ENCODE results near the gene CEP164. TPM values are rescaled to one million over a fixed set of nuclear protein-coding genes. Genes with fewer than 3 reads are reported as not detected.

The CEP164 gene
- total and polyA plus RNA-seq, 9 of the 15 experiments (the other 6 are each of a cell fraction or from before 2014, with no cell fraction given) = 2.1 to 16.5 (median 10.4) TPM

DNA sequence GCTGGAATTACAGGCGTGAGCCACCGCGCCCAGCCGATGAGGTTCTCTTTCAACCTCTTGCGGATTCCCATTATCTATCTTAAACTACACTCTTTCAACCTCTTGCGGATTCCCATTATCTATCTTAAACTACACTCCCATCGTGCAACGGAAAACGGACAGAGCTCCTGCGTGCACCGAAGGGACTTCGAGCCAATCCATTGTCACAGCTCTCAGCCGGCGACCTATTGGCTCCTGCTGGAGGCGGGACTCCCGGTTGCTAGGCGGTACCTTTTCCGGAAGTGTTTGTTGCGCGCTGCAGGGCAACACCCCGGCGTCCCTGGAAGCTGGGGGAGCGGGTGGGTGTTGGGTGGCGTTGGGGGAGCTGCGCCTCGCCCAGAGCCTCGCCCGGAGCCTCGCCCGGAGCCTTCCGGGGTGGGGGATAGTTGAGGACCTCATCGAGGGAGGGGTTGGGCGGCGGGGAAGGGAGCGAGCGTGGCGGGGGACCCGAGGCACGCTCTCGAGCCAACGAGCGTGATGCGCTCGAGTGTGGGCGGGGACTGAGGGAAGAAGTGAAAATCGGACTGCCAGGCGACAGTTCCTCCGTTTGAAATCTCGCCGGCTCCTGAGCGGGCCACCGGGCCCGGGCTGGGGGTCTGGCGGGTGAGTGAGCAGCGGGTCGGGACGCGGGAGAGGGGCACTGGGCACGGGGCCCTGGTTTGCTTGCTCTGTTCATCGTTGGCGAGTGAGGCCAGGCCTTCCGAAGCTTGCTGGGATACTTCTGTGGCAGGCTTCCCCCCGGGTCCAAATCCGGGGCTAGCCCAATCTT is at the start of gene CEP164 (continued):
- no peak for TF ChIP-seq CTCFL (IDR thresholded peaks at IDR 0.05; ENCODE audit: borderline replicate concordance, insufficient read depth, low read depth, low read length, poor library complexity, severe bottlenecking)
- no peak for TF ChIP-seq ZBTB43 (CRISPR knock-in tag; IDR thresholded peaks at IDR 0.05)
- TF ChIP-seq ZNF3 (CRISPR knock-in tag; IDR thresholded peaks at IDR 0.05) = no peak
- TF ChIP-seq CCAR2 (IDR thresholded peaks at IDR 0.05; ENCODE audit: low read depth, low read length) = no peak
- TF ChIP-seq TAF1 (IDR thresholded peaks at IDR 0.05; ENCODE audit: control insufficient read depth, extremely low read depth, insufficient read depth, low read length, severe bottlenecking) = peak; percentile 47
- 0 out of 2 replicates have a peak, but pooled peaks have one; percentile 41 for TF ChIP-seq TARDBP (IDR thresholded peaks at IDR 0.05)
- peak; percentile 91 to 97 for TF ChIP-seq TRIM24 (IDR thresholded peaks at IDR 0.05)
- TF ChIP-seq, protein P1, sequence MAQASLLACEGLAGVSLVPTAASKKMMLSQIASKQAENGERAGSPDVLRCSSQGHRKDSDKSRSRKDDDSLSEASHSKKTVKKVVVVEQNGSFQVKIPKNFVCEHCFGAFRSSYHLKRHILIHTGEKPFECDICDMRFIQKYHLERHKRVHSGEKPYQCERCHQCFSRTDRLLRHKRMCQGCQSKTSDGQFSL (CRISPR knock-in tag; IDR thresholded peaks at IDR 0.05) = no peak
- TF ChIP-seq, protein P1 (tag; IDR thresholded peaks at IDR 0.05) = peak in 1 of 2 experiments; percentile 86; a peak in 2 of 4 replicates
- no peak for TF ChIP-seq PTTG1 (tag; IDR thresholded peaks at IDR 0.05; ENCODE audit: low read depth)
- no peak for TF ChIP-seq ZFP91 (CRISPR knock-in tag; IDR thresholded peaks at IDR 0.05)
- TF ChIP-seq ZBTB7A (IDR thresholded peaks at IDR 0.05; ENCODE audit: borderline replicate concordance, control insufficient read depth, low read depth, low read length) = no peak; the same call in 1 of the 2 replicates
- TF ChIP-seq SRSF7 (optimal IDR thresholded peaks at IDR 0.05; ENCODE audit: low read depth, low read length) = no peak
- TF ChIP-seq LEF1 (IDR thresholded peaks at IDR 0.05) = no peak
- TF ChIP-seq POLR2B (IDR thresholded peaks at IDR 0.05; ENCODE audit: low read depth, partially characterized antibody) = peak; percentile 72
- no peak for TF ChIP-seq FOXA1 (IDR thresholded peaks at IDR 0.05; ENCODE audit: borderline replicate concordance)
- peak; percentile 53 for TF ChIP-seq CCNT2 (IDR thresholded peaks at IDR 0.05; ENCODE audit: borderline replicate concordance, extremely low read depth, insufficient read length, low read depth, low read length)
